PC-9 (cell line): ENCODE data around the gene FRRS1. TPM values are rescaled to one million over a fixed set of nuclear protein-coding genes. Genes with fewer than 3 reads are reported as not detected.
A peak's percentile ranks its signal among the peaks of the same experiment; 100 is the strongest.

ENCODE experiments used
- BruUV-seq: library from RNA; stranded (reverse); fragments of 400-500 nt; replicated peaks from 2 replicates; lab custom pipeline; 2021; lab: Mats Ljungman, UMichigan
- CTCF ChIA-PET: fragments of 300-600 bp; sonication (Branson Sonifier 250); formaldehyde crosslinking; loops from one replicate; lab custom pipeline; 2022; ENCODE audit warnings: antibody characterized with exemption; lab: Charles Lee
- POLR2A ChIA-PET: fragments of 300-600 bp; sonication (Branson Sonifier 250); formaldehyde crosslinking; loops from one replicate; lab custom pipeline; 2022; ENCODE audit warnings: antibody characterized with exemption; ENCODE audit not compliant: unreplicated experiment; lab: Charles Lee
- DNase-seq, 2 experiments: peaks; one replicate each; pipeline versions ENCODE4 v3.0.0 to v3.0.0-alpha.2; 2015 to 2022; ENCODE audit warnings: mixed read lengths in 1 of 2
- H2AFZ ChIP-seq: fragments of 200-600 bp; sonication (generic); 2 replicates; pipeline ENCODE4 v1.8.1; 2017; ENCODE audit warnings: antibody characterized with exemption
- H3F3A ChIP-seq: fragments of 200-600 bp; sonication (generic); 2 replicates; pipeline ENCODE4 v1.8.1; 2017; ENCODE audit warnings: antibody characterized with exemption, mild to moderate bottlenecking, low read depth; ENCODE audit not compliant: insufficient read depth
- H3K27ac ChIP-seq: fragments of 200-600 bp; sonication (generic); 2 replicates; pipeline ENCODE4 v1.6.1; 2016; ENCODE audit warnings: mixed run types
- H3K27me3 ChIP-seq: fragments of 200-600 bp; sonication (generic); 2 replicates; pipeline ENCODE4 v1.6.1; 2016; ENCODE audit warnings: low read depth, mixed run types; ENCODE audit not compliant: insufficient read depth
- H3K36me3 ChIP-seq: fragments of 200-600 bp; sonication (generic); 2 replicates; pipeline ENCODE4 v1.6.1; 2016; ENCODE audit warnings: low read depth, mixed run types
- H3K4me1 ChIP-seq: fragments of 200-600 bp; sonication (generic); replicated peaks from 2 replicates; pipeline ENCODE4 v1.6.1; 2016; ENCODE audit warnings: mixed run types; ENCODE audit not compliant: insufficient read depth
- H3K4me2 ChIP-seq: fragments of 200-600 bp; sonication (generic); 2 replicates; pipeline ENCODE4 v1.6.1; 2017; ENCODE audit warnings: mixed run types
- H3K4me3 ChIP-seq: fragments of 200-600 bp; sonication (generic); 2 replicates; pipeline ENCODE4 v1.6.1; 2016; ENCODE audit warnings: mixed run types
- H3K79me2 ChIP-seq: fragments of 200-600 bp; sonication (generic); 2 replicates; pipeline ENCODE4 v1.6.1; 2017; ENCODE audit warnings: low read depth, mixed run types
- H3K9me2 ChIP-seq: fragments of 200-600 bp; sonication (generic); 2 replicates; pipeline ENCODE4 v1.8.1; 2017; ENCODE audit warnings: mild to moderate bottlenecking; ENCODE audit not compliant: insufficient read depth
- H3K9me3 ChIP-seq: fragments of 200-600 bp; sonication (generic); 2 replicates; pipeline ENCODE4 v1.8.1; 2016; ENCODE audit warnings: low read depth; ENCODE audit not compliant: insufficient read depth
- H4K20me1 ChIP-seq: fragments of 200-600 bp; sonication (generic); 2 replicates; pipeline ENCODE4 v1.8.1; 2017; ENCODE audit not compliant: insufficient read depth
- EZH2 ChIP-seq: fragments of 200-600 bp; sonication (generic); IDR thresholded peaks from 2 replicates; pipeline ENCODE4 v1.8.0; 2017; ENCODE audit warnings: antibody characterized with exemption, low read depth
- intact Hi-C: fragments of 100-400 bp; cut with micrococcal nuclease; formaldehyde crosslinking; loops from one replicate; pipeline ENCODE4 v1.10.0; 2022; ENCODE audit not compliant: unreplicated experiment
- total RNA-seq: library from RNA; stranded (reverse); gene quantifications from 2 replicates; pipeline ENCODE4 v1.2.3, GENCODE V29; 2021
- TF ChIP-seq, protein P1 (sequence below): fragments of 200-600 bp; sonication (generic); conservative IDR thresholded peaks from 2 replicates; pipeline ENCODE4 v1.6.1; 2017; ENCODE audit warnings: mixed run types, antibody characterized with exemption, mild to moderate bottlenecking, moderate library complexity

Gene FRRS1
- total RNA-seq, 1 experiment from 2014 or later = 7.3 TPM

DNA sequence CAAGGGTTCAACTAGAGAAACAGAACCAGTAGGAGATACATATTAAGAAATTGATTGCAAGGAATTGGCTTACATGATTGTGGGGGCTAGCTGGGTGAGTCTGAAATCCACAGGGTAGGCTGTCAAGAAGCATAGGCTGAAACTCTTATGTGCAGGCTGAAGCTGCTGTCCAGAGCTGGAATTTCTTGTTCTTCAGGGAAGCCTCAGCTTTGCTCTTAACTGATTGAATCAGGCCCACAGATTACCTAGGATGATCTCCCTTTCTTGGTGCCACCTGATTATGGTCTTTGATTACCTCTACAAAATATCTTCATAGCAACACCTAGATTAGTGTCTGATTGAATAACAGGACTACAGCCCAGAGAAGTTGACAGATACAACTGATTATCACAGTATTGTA lies 22.5 kb upstream of the FRRS1 start:
- Histone ChIP-seq H3K79me2 (no peaks in the 10 kb centered on the region), H3K4me3 (no peak overlapping the region), H2AFZ (no peak overlapping the region), H3K27me3 (no peaks in the 10 kb centered on the region), H3K4me1 (no peaks in the 10 kb centered on the region), H4K20me1 (no peaks in the 10 kb centered on the region), H3K4me2 (no peak overlapping the region), H3F3A (no peaks in the 10 kb centered on the region), H3K36me3 (no peaks in the 10 kb centered on the region), H3K9me3 (no peaks in the 10 kb centered on the region), H3K9me2 (no peaks in the 10 kb centered on the region), H3K27ac (no peak overlapping the region)
- intact Hi-C loops = no loop called here
- BruUV-seq = no TSS peak
- peak in 1 of 2 experiments; percentile 5 for DNase-seq
- TF ChIP-seq EZH2 = no peak
- TF ChIP-seq, protein P1, sequence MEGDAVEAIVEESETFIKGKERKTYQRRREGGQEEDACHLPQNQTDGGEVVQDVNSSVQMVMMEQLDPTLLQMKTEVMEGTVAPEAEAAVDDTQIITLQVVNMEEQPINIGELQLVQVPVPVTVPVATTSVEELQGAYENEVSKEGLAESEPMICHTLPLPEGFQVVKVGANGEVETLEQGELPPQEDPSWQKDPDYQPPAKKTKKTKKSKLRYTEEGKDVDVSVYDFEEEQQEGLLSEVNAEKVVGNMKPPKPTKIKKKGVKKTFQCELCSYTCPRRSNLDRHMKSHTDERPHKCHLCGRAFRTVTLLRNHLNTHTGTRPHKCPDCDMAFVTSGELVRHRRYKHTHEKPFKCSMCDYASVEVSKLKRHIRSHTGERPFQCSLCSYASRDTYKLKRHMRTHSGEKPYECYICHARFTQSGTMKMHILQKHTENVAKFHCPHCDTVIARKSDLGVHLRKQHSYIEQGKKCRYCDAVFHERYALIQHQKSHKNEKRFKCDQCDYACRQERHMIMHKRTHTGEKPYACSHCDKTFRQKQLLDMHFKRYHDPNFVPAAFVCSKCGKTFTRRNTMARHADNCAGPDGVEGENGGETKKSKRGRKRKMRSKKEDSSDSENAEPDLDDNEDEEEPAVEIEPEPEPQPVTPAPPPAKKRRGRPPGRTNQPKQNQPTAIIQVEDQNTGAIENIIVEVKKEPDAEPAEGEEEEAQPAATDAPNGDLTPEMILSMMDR = no peak
- ChIA-PET CTCF (no interaction called here), POLR2A (interaction anchor here (0.6 kb wide), 1 partner anchor 374 kb away, joined by 3 read pairs; no protein-coding TSS in a partner anchor)

DNA sequence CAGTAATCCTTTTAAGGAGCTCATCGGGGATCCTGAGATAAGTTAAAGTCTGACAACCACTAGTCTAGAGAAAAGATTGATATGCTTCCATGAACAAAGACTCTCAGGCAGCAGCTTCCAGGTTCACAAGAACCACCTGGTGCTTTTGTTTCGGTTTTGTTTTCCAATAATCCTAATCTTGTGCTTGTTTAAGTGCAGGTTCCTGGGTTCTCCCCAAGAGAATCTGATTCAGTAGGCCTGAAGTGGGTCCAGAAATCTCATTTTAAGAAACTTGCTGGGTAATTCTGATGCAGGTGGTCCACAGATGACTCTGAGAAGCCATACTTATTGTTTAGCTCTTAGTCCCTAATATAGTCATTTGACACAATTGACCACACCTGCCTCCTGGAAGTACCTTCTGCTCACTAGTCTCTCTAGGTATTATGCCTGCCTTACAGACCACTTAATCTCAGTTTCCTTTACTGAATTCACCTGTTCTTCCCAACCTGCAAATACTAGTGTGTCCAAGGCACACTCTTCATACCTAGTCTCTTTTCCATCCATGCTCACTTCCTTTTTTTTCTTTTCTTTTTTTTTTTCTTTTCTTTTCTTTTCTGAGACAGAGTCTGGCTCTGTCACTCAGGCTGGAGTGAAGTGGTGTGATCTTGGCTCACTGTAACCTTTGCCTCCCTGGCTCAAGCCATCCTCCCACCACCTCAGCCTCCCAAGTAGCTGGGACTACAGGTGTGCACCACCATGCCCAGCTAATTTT lies 20.5 kb upstream of the FRRS1 start:
- BruUV-seq = no TSS peak
- Histone ChIP-seq H3K9me3 (no peaks in the 10 kb centered on the region), H3K36me3 (no peaks in the 10 kb centered on the region), H3F3A (no peaks in the 10 kb centered on the region), H4K20me1 (no peaks in the 10 kb centered on the region), H3K79me2 (no peaks in the 10 kb centered on the region), H3K4me3 (no peak overlapping the region), H3K27me3 (no peaks in the 10 kb centered on the region), H3K4me2 (0 out of 2 replicates have a peak overlapping the region, but pooled peaks have one; percentile 23), H2AFZ (no peak overlapping the region), H3K27ac (no peak overlapping the region), H3K9me2 (no peaks in the 10 kb centered on the region), H3K4me1 (no peaks in the 10 kb centered on the region)
- TF ChIP-seq, protein P1 = no peak
- no peak for TF ChIP-seq EZH2
- DNase-seq = peak in 1 of 2 experiments; percentile 24
- POLR2A ChIA-PET = no interaction called here
- CTCF ChIA-PET = no interaction called here
- intact Hi-C loops = no loop called here

DNA sequence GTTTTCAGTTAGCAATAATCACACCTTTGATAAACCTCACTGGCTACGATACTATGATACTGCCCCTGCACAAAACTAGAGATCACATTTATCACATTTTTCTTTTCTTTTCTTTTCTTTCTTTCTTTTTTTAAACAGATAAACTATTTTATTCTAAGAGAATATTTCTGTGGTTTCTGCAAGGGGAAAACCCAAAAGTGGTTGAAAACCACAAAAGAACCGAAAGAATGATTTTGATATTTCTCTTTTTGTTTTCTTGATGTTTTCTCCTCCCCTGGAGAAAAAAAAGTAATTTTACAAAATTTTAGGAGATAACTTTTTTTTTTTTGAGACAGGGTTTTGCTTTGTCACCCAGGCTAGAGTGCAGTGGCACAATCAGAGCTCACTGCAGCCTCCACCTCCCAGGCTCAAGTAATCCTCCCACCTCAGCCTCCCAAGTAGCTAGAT lies 18.4 kb upstream of the FRRS1 start:
- Histone ChIP-seq H3K27me3 (no peaks in the 10 kb centered on the region), H3F3A (no peaks in the 10 kb centered on the region), H3K79me2 (no peaks in the 10 kb centered on the region), H3K27ac (no peak overlapping the region), H2AFZ (no peak overlapping the region), H3K4me1 (no peaks in the 10 kb centered on the region), H3K4me2 (no peak overlapping the region), H3K36me3 (no peaks in the 10 kb centered on the region), H3K4me3 (no peak overlapping the region), H3K9me2 (no peaks in the 10 kb centered on the region), H4K20me1 (no peaks in the 10 kb centered on the region), H3K9me3 (no peaks in the 10 kb centered on the region)
- CTCF ChIA-PET = no interaction called here
- TF ChIP-seq EZH2 = no peak
- TF ChIP-seq, protein P1 = no peak
- BruUV-seq = no TSS peak
- intact Hi-C loops = no loop called here
- peak in 1 of 2 experiments; percentile 15 for DNase-seq
- POLR2A ChIA-PET = interaction anchor here (0.7 kb wide), 1 partner anchor 168 kb away, joined by 3 read pairs; no protein-coding TSS in a partner anchor
